GM12865 (cell line): Measurements from ENCODE around the gene ADAM12.

Source experiments
- DNase-seq: peaks from one replicate; pipeline ENCODE4 v3.0.0; 2010; ENCODE audit warnings: low read depth
- H3K4me3 ChIP-seq: 2 replicates; pipeline ENCODE4 v1.5.1; 2011; ENCODE audit warnings: mild to moderate bottlenecking, low read depth, low read length, control low read depth
- CTCF ChIP-seq: IDR thresholded peaks from 2 replicates; pipeline ENCODE4 v1.5.1; 2011; ENCODE audit warnings: low read length, control low read depth, low read depth, inconsistent platforms; ENCODE audit not compliant: insufficient read depth; ENCODE audit errors: missing control alignments

ADAM12 gene, protein sequence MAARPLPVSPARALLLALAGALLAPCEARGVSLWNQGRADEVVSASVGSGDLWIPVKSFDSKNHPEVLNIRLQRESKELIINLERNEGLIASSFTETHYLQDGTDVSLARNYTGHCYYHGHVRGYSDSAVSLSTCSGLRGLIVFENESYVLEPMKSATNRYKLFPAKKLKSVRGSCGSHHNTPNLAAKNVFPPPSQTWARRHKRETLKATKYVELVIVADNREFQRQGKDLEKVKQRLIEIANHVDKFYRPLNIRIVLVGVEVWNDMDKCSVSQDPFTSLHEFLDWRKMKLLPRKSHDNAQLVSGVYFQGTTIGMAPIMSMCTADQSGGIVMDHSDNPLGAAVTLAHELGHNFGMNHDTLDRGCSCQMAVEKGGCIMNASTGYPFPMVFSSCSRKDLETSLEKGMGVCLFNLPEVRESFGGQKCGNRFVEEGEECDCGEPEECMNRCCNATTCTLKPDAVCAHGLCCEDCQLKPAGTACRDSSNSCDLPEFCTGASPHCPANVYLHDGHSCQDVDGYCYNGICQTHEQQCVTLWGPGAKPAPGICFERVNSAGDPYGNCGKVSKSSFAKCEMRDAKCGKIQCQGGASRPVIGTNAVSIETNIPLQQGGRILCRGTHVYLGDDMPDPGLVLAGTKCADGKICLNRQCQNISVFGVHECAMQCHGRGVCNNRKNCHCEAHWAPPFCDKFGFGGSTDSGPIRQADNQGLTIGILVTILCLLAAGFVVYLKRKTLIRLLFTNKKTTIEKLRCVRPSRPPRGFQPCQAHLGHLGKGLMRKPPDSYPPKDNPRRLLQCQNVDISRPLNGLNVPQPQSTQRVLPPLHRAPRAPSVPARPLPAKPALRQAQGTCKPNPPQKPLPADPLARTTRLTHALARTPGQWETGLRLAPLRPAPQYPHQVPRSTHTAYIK

DNA sequence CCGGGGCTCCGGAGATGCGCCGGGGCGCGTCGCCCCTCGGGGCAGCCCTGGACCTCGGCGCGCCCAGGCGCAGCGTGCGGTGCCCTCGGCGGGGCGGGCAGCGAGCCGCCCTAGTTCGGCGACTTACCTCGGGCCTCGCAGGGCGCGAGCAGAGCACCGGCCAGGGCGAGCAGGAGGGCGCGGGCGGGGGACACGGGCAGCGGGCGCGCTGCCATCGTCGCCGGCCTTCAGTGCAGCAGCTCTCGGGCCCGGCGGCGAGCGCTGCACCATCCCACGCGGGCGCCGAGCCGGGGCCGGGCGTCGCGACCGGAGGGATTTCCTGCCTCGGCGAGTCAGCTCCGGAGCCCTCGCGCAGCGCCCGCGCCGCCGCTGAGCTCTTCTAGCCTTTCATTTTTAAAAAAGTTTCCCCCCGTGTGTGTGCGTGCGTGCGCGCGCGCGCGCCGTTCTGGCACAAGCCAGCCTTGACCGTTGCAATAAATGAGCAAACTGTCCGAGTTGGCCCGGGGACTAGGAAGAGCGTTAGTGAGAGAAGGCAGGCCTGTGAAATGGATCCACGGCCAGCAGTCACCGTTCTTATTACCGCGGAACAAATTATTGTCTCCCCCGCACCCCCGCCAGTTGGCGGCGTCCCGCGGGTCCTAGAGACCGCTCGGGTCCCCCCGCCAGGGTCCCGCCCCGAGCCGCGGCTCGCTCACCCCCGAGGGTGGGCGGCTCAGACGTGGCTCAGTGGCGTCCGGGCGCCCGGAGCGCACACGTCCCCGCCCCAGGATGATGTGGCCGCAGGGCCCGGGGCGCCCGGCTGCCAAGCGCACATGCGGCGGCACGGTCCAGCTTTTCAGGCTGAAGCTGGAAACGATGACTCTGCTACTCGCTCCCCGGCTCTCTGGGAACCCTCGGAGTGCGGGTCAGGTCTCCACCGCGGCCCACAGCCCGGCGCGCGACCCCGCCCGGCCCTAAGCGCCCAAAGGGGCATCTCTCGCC is at the start of gene ADAM12:
Gene ADAM12 (minus strand): TSS at position 547 of the 981 bp plus-strand sequence. CDS start 332 bp downstream, at position 215.
- no peak for DNase-seq
- TF ChIP-seq CTCF: no peak
- H3K4me3 ChIP-seq: no peak within 1 kb of the TSS

DNA sequence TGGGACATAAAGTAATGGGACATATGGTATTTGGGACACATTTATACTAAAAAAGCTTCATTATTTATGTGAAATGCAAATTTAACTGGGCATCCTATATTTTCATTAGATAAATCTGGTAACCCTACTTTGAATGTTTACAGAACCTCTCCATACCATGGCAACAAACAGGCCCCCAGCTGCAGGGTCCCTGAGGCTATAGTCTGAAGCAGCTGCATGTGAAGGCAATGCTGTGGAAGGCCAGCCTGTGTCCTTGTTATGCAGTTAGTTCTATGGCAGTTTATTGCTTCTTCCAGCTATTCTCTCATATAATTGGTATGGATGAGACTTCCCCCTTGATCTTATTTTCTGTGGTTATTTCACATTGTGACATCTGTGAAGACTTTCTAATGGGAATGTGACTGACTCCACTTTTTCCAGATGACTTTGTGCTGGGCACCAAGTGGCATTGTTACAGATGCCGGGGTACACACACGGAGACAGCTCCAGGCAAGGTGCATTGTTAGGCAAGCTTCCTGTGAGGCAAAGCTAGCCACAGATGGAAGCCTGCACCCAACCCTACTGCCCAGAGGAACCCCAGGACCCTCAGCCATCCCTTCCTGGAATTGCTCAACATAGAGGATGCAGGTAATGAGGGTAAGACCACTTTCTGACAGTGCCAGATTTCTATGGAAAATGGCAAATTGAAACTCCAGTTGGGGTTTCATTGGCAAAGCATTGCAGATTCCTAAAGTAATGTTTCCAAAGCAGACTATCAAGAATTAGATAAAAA is 49.5 kb upstream of the ADAM12 start:
- H3K4me3 ChIP-seq: no peak overlapping the region
- DNase-seq: no peak
- TF ChIP-seq CTCF: no peak

GRCh38 chr10:126434235-126434634 is 46.0 kb upstream of the ADAM12 start:
- DNase-seq: no peak
- TF ChIP-seq CTCF: no peak

DNA sequence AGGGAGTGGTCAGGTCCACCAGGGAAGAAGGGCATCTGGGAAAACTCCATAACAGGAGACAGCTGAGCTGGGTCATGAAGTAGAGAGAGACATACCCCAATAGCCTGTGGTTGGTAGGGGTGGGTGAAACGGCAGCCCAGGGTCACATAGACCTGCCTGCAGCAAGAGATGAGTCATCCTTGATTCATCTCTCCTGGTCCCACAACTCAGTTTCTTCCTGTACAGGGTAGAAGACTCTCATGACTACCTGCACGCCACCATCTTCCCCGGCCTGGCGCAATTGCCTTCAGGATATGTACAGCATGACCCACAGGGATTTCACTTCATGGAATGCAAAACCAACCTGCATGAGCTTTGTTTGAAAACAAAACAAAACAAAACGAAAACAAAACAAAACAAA is 45.1 kb upstream of the ADAM12 start:
- TF ChIP-seq CTCF: no peak
- no peak for DNase-seq
- H3K4me3 ChIP-seq: no peak overlapping the region

More at GRCh38 chr10:126434235-126434634, 46.0 kb upstream of the ADAM12 start:
- H3K4me3 ChIP-seq: no peak overlapping the region

DNA sequence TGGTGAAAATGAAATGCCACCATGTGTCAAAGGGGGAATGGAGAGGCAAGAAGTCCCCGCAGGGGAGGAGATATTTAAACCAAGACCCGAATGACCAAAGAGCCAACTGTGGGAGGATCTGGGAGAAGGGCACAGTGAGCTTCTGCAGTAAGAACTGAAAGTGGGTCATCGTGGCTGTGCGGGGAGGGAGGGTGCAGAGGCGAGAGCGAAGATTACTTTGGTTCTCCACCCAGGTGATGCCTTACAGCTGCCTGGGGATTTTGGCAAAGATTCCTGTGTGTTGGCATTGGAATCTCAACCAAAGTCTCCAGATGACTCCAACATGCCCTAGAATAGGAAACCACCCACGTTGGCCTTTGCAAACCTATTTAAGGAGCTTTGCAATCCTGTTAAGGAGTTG is 44.2 kb upstream of the ADAM12 start:
- DNase-seq: no peak
- no peak for TF ChIP-seq CTCF
- H3K4me3 ChIP-seq: no peak overlapping the region
